ENCODE measurements around the gene ARHGAP21.

The ARHGAP21 gene

DNA sequence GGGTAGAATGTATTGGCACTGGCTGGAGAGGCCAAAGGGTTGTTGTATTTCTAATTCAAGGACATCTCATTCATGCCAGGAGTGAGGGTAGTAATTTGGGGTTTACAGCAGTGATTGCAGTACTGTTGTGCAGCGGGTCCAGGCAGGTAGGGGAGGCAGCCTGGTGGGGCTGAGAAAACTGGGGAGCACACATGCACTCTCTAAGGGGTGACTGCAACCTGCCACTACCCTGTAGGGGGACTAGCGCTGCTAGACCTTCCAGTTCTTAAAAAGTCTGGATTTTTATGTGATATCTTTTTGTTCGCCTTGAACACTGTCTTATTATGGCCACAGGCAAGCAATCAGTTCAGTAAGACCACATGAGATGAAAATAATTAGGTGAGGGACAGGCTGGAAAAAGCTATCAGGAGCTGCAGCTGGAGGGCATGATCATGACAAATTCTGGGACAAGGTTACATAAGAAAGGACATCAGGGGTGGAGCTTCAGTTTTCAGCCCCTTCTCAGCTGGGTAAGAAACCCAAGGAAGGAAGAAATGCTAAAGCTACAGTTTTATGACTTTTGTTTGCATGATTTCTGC is 149.0 kb downstream of the ARHGAP21 start:
- no peak overlapping the region for H3K4me3 ChIP-seq (ENCODE audit: low read depth, low read length)
- TF ChIP-seq, protein P1, sequence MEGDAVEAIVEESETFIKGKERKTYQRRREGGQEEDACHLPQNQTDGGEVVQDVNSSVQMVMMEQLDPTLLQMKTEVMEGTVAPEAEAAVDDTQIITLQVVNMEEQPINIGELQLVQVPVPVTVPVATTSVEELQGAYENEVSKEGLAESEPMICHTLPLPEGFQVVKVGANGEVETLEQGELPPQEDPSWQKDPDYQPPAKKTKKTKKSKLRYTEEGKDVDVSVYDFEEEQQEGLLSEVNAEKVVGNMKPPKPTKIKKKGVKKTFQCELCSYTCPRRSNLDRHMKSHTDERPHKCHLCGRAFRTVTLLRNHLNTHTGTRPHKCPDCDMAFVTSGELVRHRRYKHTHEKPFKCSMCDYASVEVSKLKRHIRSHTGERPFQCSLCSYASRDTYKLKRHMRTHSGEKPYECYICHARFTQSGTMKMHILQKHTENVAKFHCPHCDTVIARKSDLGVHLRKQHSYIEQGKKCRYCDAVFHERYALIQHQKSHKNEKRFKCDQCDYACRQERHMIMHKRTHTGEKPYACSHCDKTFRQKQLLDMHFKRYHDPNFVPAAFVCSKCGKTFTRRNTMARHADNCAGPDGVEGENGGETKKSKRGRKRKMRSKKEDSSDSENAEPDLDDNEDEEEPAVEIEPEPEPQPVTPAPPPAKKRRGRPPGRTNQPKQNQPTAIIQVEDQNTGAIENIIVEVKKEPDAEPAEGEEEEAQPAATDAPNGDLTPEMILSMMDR (IDR thresholded peaks at IDR 0.05; ENCODE audit: insufficient read depth, low read depth, low read length, missing control alignments) = no peak
- no peak for DNase-seq (ENCODE audit: low read depth)

DNA sequence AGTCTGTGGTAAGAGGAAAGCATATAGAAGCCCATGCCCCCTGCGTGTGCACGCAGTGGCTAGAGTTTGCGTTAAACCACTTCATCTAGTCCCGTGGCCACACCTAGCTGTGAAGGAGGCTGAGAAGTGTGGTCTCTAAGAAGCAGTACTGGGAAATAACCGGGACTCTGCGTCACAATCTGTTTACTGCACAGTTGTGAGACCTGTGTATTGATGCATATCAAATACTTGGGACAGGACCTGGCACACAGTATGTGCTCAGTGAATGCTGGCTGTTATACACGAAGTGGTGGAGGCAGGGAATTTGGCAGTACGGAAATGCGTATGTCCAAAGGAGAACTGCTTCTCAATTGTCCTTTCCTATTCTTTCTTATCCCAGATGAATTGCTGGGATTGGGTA is 149.5 kb downstream of the ARHGAP21 start:
- DNase-seq (ENCODE audit: low read depth) = no peak

DNA sequence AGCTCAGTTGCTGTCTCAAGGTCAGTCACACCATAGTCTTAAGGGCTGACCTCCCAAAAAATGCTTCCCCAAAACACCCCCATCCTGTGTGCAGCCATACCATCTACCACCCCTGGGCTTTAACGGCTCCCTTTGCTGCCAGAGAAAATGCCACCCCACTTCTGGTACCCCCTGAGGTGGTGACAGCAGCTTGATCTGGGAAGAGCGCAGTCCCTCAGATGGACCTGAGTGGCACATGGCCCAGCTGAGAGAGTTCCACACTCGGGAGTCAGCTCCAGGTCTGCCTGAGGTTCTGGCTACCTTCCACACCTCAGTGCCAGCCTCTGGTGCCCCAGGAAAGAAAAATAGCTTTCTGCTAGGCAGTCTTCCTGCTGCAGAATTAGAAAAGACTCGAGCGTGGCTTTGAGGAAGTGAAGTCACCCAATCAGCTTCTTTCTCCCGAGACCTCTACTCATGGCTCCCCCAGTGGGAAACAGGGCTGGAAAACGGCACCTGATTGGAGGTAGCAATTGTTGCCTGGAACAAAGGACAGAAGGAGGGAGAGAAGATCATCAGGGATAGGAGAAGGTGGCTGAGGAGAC is 151.7 kb downstream of the ARHGAP21 start:
- H3K4me3 ChIP-seq (ENCODE audit: low read depth, low read length) = no peak overlapping the region
- TF ChIP-seq, protein P1 (IDR thresholded peaks at IDR 0.05; ENCODE audit: insufficient read depth, low read depth, low read length, missing control alignments) = no peak
- DNase-seq (ENCODE audit: low read depth) = no peak

More for the DNA sequence above, 149.5 kb downstream of the ARHGAP21 start:
- TF ChIP-seq, protein P1 (IDR thresholded peaks at IDR 0.05; ENCODE audit: insufficient read depth, low read depth, low read length, missing control alignments) = no peak
- no peak overlapping the region for H3K4me3 ChIP-seq (ENCODE audit: low read depth, low read length)

DNA sequence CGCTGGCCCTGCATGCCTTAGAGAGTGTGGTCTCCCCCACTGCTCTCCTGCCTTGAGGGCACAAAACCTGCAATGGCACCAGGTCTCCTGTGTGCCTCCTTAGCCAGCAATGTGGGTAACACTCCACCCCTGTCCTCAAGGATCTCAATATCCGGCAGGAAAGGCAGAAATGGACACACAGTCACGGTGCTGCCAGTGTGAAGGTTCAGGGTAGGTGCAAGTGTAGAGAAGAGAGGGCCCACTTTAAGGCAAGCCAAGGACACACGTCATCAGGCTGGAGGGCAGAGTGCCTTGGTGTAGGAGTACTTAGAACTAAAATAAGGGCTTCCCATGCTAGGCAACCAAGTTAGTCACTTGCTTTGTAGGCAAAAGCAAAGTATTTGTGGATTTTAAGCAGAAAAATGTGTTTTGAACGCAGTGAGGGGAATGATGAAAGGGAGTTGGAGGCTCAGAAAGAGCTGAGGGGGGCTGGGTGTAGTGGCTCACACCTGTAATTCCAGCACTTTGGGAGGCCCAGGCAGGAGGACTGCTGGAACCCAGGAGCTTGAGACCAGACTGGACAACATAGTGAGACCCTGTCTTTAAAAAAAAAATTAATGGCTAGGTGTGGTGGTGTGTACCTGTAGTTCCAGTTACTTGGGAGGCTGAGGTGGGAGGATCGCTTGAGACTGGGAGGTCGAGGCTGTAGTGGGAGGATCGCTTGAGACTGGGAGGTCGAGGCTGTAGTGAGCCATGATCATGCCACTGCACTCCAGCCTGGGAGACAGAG is 152.8 kb downstream of the ARHGAP21 start:
- DNase-seq (ENCODE audit: low read depth) = no peak
- H3K4me3 ChIP-seq (ENCODE audit: low read depth, low read length) = no peak overlapping the region
- TF ChIP-seq, protein P1 (IDR thresholded peaks at IDR 0.05; ENCODE audit: insufficient read depth, low read depth, low read length, missing control alignments) = no peak

DNA sequence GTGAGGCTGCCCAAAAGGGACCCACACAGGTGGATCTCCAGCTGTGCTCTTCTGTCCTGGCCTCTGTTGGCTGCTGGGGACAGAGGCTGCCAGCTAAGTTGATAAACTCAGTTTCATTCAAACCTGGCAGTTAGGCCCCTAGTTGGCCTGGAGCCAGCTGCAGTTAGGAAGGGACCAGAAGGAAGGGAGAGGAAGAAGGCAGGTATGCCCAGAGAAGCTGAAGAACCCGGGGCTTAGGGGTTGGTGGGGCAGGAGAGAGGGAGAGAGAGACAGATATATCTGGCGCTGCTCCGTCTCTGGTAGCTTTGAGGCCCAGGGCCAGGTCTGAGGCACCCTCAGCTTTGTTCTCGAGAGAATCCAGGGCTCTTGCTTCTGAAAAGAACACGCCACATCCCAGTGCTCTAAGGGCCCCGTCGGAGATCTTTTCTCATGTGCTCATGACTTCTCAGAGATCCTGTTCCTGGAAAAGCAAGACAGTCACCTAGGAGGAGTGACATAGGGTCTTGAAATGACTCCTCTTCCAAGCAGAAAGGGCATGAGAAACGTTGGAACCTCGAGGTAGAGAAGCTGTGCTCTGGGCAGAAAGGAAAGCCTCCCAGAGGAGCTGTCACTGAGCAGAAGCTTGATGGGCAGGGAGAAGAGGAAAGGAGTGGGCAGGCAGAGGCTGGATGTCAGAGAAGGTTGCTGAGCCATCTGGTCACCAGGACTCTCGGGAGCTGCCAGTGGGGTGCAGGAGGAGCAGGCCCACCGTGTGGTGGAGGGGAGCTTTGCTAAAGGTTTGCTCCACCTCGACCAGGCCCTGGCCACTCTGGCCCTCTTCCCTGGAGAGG is 153.6 kb downstream of the ARHGAP21 start:
- no peak overlapping the region for H3K4me3 ChIP-seq (ENCODE audit: low read depth, low read length)
- TF ChIP-seq, protein P1 (IDR thresholded peaks at IDR 0.05; ENCODE audit: insufficient read depth, low read depth, low read length, missing control alignments) = no peak
- no peak for DNase-seq (ENCODE audit: low read depth)

DNA sequence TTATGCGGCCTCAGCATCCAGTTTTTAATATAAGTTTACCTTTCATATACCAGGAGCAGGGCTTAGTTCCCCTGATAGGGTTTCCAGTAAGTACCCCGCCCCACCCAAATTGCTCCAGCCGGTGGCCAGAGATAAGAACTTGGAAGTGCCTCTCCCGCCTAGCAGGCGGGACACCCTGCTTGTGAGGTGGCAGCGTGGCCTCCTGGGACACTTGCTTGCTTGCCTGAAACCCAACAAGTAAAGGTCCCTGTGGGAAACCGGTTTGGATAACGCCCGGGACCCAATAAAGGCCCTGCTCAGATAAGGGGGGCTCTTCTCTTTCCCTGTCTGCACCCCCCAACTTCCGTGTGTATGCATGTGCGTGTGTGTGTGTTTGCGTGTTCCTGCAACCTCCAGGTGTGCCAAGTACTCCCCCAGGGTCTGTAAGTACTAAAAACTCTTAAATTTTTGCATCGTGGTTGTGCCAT is 154.3 kb downstream of the ARHGAP21 start:
- H3K4me3 ChIP-seq (ENCODE audit: low read depth, low read length) = no peak overlapping the region
- DNase-seq (ENCODE audit: low read depth) = no peak
- TF ChIP-seq, protein P1 (IDR thresholded peaks at IDR 0.05; ENCODE audit: insufficient read depth, low read depth, low read length, missing control alignments) = no peak

Measured in GM12865 (cell line).